BE2C (cell line): Measurements from ENCODE around the gene OPCML.

Experiments
- DNase-seq: peaks from one replicate; pipeline ENCODE4 v3.0.0-alpha.2; 2020
- H3K27me3 ChIP-seq: fragments of 250-450 bp; sonication (Bioruptor Pico); 2 replicates; pipeline ENCODE4 v1.5.1; 2020; ENCODE audit warnings: mild to moderate bottlenecking
- H3K36me3 ChIP-seq: fragments of 250-450 bp; sonication (Bioruptor Pico); 2 replicates; pipeline ENCODE4 v1.5.1; 2020; ENCODE audit warnings: mild to moderate bottlenecking
- H3K4me1 ChIP-seq: fragments of 250-450 bp; sonication (Bioruptor Pico); 2 replicates; pipeline ENCODE4 v1.5.1; 2020
- H3K4me3 ChIP-seq: 2 replicates; pipeline ENCODE4 v1.5.1; 2011; ENCODE audit warnings: low read depth, low read length
- H3K9me3 ChIP-seq: fragments of 250-450 bp; sonication (Bioruptor Pico); 2 replicates; pipeline ENCODE4 v1.5.1; 2020
- TF ChIP-seq, protein P1 (sequence below): IDR thresholded peaks from 2 replicates; pipeline ENCODE4 v1.5.1; 2012; ENCODE audit warnings: mild to moderate bottlenecking, low read depth, low read length

Gene OPCML

DNA sequence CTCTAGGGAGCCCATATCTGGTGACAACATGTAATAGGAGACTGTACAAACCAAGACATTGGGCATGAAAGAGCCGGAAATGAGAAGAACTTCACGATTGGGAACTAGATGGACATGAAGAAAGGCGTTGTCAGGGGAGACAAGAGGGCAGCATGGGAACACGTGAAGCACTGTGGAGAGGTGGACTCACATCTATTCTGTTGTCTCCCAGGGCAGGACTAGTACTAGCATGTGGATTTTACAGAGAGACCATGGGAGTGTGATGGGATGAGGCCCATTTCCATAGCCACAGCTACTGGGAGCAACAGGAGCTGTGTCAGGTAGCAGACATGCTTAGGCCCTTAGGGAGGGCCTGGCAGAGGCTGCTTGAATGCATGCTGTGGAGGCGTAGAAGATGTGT, 333.9 kb downstream of the OPCML start:
- TF ChIP-seq, protein P1, sequence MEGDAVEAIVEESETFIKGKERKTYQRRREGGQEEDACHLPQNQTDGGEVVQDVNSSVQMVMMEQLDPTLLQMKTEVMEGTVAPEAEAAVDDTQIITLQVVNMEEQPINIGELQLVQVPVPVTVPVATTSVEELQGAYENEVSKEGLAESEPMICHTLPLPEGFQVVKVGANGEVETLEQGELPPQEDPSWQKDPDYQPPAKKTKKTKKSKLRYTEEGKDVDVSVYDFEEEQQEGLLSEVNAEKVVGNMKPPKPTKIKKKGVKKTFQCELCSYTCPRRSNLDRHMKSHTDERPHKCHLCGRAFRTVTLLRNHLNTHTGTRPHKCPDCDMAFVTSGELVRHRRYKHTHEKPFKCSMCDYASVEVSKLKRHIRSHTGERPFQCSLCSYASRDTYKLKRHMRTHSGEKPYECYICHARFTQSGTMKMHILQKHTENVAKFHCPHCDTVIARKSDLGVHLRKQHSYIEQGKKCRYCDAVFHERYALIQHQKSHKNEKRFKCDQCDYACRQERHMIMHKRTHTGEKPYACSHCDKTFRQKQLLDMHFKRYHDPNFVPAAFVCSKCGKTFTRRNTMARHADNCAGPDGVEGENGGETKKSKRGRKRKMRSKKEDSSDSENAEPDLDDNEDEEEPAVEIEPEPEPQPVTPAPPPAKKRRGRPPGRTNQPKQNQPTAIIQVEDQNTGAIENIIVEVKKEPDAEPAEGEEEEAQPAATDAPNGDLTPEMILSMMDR: no peak
- Histone ChIP-seq H3K4me3 (no peak overlapping the region), H3K9me3 (no peaks in the 10 kb centered on the region), H3K36me3 (no peaks in the 10 kb centered on the region), H3K4me1 (no peaks in the 10 kb centered on the region), H3K27me3 (no peaks in the 10 kb centered on the region)
- no peak for DNase-seq

DNA sequence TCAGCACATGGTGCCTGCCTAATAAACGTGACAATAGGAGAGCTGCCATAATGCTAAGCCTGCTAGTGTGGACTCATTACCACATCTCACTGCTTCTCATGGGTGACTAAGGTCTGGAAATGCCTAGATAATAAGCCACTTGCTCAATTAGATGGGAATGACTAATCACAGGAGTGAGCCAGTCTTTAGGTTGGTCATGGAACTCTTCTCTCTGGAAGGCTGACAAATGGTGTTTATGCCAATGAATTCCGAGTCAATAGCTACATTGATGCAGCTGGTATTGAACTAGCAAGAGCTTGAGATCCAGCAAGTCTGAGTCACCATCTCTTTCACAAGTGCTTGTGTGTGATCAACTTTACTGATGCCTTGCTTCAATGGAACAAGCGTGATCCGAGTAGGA, 334.9 kb downstream of the OPCML start:
- no peak for DNase-seq

DNA sequence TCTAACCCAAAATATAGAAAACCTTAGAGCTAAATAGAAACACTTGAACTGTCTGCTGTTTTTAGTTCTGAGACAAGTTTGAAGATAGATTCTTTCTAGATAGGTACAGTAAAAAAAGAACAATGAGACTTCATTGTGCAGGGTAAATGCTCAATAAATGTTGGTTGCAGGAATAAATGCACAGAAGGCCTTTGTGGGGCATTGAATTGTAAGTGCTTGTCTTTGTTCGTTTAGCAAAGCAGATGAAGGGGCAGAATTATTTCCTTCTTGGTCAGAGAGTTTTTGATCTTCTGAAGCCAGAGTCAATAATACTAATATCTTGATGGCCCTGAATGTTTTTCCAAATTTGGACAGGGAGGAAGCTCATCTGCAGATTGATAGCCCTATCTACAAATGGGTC, 340.4 kb downstream of the OPCML start:
- TF ChIP-seq, protein P1: no peak
- H3K4me1 ChIP-seq: no peaks in the 10 kb centered on the region
- DNase-seq: no peak
- no peaks in the 10 kb centered on the region for H3K27me3 ChIP-seq
- no peaks in the 10 kb centered on the region for H3K9me3 ChIP-seq
- no peaks in the 10 kb centered on the region for H3K36me3 ChIP-seq
- H3K4me3 ChIP-seq: no peak overlapping the region

More for the DNA sequence above, 334.9 kb downstream of the OPCML start:
- Histone ChIP-seq H3K9me3 (no peaks in the 10 kb centered on the region), H3K4me1 (no peaks in the 10 kb centered on the region), H3K36me3 (no peaks in the 10 kb centered on the region), H3K4me3 (no peak overlapping the region), H3K27me3 (no peaks in the 10 kb centered on the region)
- TF ChIP-seq, protein P1: no peak

DNA sequence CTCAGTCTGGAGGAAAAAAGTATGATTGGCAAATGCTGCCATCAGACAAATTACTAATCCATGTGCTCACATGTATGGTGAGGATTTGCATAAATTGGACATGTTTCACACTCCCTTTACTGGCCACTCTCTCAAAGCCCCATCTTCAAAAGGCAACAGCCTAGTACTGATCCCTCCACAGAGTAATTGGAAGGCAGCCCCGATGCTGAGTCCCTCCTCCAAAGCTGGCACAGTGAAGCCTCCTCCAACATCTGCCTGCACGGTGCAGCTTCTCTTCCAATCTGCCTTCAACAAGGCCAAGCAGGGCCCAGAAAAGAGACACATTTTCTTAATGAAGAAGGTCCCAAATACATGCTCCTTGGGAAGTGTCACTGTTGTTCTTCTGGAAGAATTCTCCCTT, 350.6 kb downstream of the OPCML start:
- DNase-seq: no peak
- Histone ChIP-seq H3K4me3 (no peak overlapping the region), H3K36me3 (no peaks in the 10 kb centered on the region), H3K4me1 (no peaks in the 10 kb centered on the region), H3K27me3 (peaks cover 5% of the 10 kb centered on the region; the same call in 1 of the 2 replicates), H3K9me3 (no peaks in the 10 kb centered on the region)
- TF ChIP-seq, protein P1: no peak

DNA sequence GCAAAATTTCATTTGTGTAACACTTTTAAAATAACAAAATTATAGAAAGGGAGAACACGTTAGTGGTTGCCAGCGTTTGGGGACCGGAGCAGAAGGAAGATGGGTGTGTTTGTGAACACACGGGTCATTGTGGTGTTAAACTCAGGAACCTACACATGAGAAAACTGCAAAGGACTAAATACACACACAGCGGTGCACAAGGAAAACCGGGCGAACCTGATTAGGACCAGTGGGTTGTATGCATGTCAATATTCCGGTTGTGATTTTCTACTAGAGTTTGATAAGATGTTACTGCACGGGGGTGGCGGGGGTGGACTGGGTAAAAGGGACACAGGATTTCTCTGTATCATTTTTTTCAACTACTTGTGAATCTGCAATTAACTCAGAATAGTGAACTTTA, 351.2 kb downstream of the OPCML start:
- Histone ChIP-seq H3K4me1 (no peaks in the 10 kb centered on the region), H3K4me3 (no peak overlapping the region), H3K36me3 (no peaks in the 10 kb centered on the region)

DNA sequence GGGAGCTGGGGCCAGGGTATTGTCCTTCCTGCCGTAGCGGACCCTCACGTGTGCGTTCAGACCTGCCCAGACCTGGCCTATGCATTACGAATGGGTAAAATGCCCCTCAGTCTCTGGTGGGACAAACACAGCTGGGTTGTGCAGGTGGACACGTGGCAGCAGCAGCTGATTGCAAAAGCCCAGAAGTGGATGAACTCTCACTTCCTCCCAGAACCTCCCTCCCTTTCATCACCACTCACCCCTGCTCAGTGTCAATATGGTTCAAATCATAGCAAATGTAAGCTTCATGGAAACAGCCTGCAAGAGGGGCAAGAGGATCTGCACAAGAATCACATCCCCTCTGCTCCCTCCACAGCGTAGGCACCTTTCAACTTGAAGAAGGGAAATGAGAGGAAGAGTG, 352.1 kb downstream of the OPCML start:
- Histone ChIP-seq H3K36me3 (no peaks in the 10 kb centered on the region), H3K4me3 (no peak overlapping the region), H3K9me3 (no peaks in the 10 kb centered on the region), H3K4me1 (no peaks in the 10 kb centered on the region), H3K27me3 (peaks cover 5% of the 10 kb centered on the region; the same call in 1 of the 2 replicates)
- no peak for DNase-seq
- TF ChIP-seq, protein P1: no peak

More for the DNA sequence above, 351.2 kb downstream of the OPCML start:
- peaks cover 5% of the 10 kb centered on the region; the same call in 1 of the 2 replicates for H3K27me3 ChIP-seq
- DNase-seq: no peak
- H3K9me3 ChIP-seq: no peaks in the 10 kb centered on the region
- TF ChIP-seq, protein P1: no peak
